WI38 (cell line): ENCODE data around the gene GUCA2A.

ENCODE experiments used
- H3K4me3 ChIP-seq: 2 replicates; pipeline ENCODE4 v1.5.1; 2011; ENCODE audit warnings: low read depth, mild to moderate bottlenecking, control low read depth, low read length
- CTCF ChIP-seq: IDR thresholded peaks from 2 replicates; pipeline ENCODE4 v1.5.1; 2012; ENCODE audit warnings: low read depth, mild to moderate bottlenecking, control low read depth, low read length

Gene GUCA2A

DNA sequence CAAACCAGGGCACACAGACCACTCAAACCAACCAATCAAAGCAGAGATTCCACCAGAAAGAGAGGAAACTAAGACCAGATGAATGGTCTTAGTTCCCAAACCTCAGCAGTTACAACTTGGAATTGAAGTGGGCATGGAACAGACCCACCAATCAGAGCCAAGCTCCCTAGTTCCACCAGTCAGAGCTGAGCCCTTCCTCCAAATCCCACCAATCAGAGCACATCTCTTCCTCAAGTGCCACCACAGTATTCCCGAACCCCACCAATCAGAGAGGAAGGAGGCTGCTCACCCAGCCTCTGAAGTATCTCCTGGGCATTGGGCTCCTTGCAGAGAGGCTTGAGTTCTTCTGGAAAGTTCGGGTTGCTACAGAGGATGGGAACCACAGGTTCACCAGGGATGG is 1.4 kb downstream of the GUCA2A start:
- no peak for TF ChIP-seq CTCF

GRCh38 chr1:42162181-42162580 is 2.4 kb downstream of the GUCA2A start:
- TF ChIP-seq CTCF = no peak
- no peak overlapping the region for H3K4me3 ChIP-seq

More for the DNA sequence above, 1.4 kb downstream of the GUCA2A start:
- no peak overlapping the region for H3K4me3 ChIP-seq

DNA sequence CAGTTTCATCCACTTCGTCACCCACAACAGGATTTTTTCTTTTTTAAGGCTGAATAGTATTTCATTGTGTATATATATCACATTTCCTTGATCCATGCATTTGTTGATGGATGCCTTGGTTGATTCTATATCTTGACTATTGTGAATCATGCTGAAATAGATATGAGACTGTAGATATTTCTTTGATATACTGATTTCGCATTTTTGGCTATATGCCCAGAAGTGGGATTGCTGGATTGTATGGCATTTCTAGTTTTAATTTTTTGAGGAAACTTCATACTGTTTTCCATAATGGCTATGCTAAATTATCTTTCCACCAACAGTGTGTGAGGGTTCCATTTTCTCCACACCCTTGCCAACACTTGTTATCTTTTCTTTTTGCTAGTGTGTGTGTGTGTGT is 6.4 kb downstream of the GUCA2A start:
- no peak for TF ChIP-seq CTCF
- no peak overlapping the region for H3K4me3 ChIP-seq

- H3K4me3 ChIP-seq = no peak overlapping the region
- TF ChIP-seq CTCF = no peak
These were observed 6.9 kb downstream of the GUCA2A start for GRCh38 chr1:42157667-42158066.

- TF ChIP-seq CTCF = no peak
- no peak overlapping the region for H3K4me3 ChIP-seq
These were observed 9.2 kb downstream of the GUCA2A start for GRCh38 chr1:42155362-42155761.

DNA sequence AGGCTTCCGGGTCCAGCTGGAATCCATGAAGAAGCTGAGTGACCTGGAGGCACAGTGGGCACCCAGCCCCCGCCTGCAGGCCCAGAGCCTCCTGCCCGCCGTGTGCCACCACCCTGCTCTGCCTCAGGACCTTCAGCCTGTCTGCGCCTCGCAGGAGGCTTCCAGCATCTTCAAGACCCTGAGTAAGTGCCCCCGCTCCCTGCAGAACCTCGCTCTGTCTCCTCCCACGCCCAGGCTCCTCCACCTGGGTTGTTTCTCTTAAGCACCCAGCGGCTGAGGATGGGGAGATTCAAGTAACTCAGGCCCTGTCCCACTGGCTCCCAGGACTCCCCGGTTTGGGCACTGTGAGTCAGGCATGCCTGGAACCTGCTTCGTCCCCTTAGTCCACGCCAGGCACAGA is 9.9 kb downstream of the GUCA2A start:
- TF ChIP-seq CTCF = no peak
- H3K4me3 ChIP-seq = no peak overlapping the region

DNA sequence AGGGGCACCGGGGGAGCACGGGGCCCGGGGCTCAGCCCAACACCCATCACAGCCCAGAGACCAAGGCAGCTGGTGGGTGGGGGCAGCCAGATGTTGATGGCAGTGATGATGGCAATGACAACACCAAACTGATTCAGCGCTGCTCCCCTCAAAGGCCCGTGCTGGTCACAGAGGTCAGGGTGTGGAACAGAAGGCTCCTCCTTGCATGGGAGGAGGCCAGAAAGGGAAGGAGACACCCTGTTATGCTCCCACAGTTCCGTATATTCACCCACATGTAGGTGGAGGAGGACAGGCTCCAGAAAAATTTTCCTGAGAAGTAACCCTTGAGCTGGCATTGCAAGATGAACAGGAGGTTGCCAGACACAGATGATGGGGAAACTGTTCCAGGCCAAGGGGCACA is 10.9 kb downstream of the GUCA2A start:
- no peak overlapping the region for H3K4me3 ChIP-seq
- no peak for TF ChIP-seq CTCF
